HCT116 (cell line): ENCODE data around the gene PARVB. TPM values are rescaled to one million over a fixed set of nuclear protein-coding genes. Genes with fewer than 3 reads are reported as not detected.

Experiments used
- ATAC-seq: fragments of 200-7000 bp; cut with Tn5 transposase; 2 replicates; pipeline ENCODE4 v1.9.1; 2020; ENCODE audit warnings: mild to moderate bottlenecking, moderate library complexity
- BruUV-seq: library from RNA; stranded (reverse); fragments of 400-500 nt; replicated peaks from 2 replicates; lab custom pipeline; 2021; lab: Mats Ljungman, UMichigan
- CTCF ChIA-PET: fragments of 300-600 bp; sonication (Branson Sonifier 250); formaldehyde crosslinking; loops from one replicate; lab custom pipeline; 2021; ENCODE audit warnings: antibody characterized with exemption; lab: Charles Lee
- POLR2A ChIA-PET: fragments of 300-600, 350-600 bp; sonication (Branson Sonifier 250); formaldehyde crosslinking; loops from one replicate; lab custom pipeline; 2021; ENCODE audit warnings: antibody characterized with exemption; lab: Charles Lee
- RAD21 ChIA-PET, 2 experiments: fragments of 300-600 bp; sonication (Branson Sonifier 250); formaldehyde crosslinking; loops; one replicate each; lab custom pipeline; 2023; ENCODE audit warnings: low total read pairs in 2 of 2; ENCODE audit not compliant: uncharacterized antibody in 2 of 2, unreplicated experiment in 2 of 2, low non-redundant PET in 1 of 2; lab: Charles Lee
- DNase-seq: peaks from one replicate; pipeline ENCODE4 v3.0.0-alpha.2; 2010; ENCODE audit warnings: low read depth, low spot score
- H2AFZ ChIP-seq: fragments of 200-600 bp; shearing (Covaris generic), sonication (generic); 2 replicates; pipeline ENCODE4 v1.6.1; 2017; ENCODE audit warnings: low read depth, mixed run types, mixed read lengths, antibody characterized with exemption, low read length; ENCODE audit not compliant: poor library complexity, severe bottlenecking
- H3K27ac ChIP-seq: 2 replicates; pipeline ENCODE4 v1.5.1; 2012; ENCODE audit warnings: low read depth, low read length
- H3K27me3 ChIP-seq: fragments of 200-600 bp; sonication (generic); 2 replicates; pipeline ENCODE4 v1.6.1; 2016; ENCODE audit warnings: mixed run types, low read length, mixed read lengths; ENCODE audit not compliant: insufficient read depth
- H3K36me3 ChIP-seq, 2 experiments: fragments of 200-500 bp in 1 of 2; fragments of 200-600 bp in 1 of 2; sonication (Bioruptor generic) in 1 of 2; sonication (generic) in 1 of 2; 2 replicates each; pipeline versions ENCODE4 v1.5.1 to v1.6.1; 2014 to 2016; ENCODE audit warnings: low read length in 2 of 2, inconsistent platforms in 1 of 2, mixed read lengths in 1 of 2, mixed run types in 1 of 2; ENCODE audit not compliant: insufficient read depth in 2 of 2, control insufficient read depth in 1 of 2
- H3K4me1 ChIP-seq, 2 experiments: fragments of 200-600 bp in 1 of 2; sonication (generic) in 1 of 2; 2 replicates each; pipeline versions ENCODE4 v1.5.1 to v1.6.1; 2012 to 2017; ENCODE audit warnings: low read length in 2 of 2, inconsistent platforms in 1 of 2, mild to moderate bottlenecking in 1 of 2, mixed read lengths in 1 of 2, mixed run types in 1 of 2, moderate library complexity in 1 of 2; ENCODE audit not compliant: insufficient read depth in 2 of 2, control insufficient read depth in 1 of 2
- H3K4me2 ChIP-seq: fragments of 200-600 bp; sonication (generic); 2 replicates; pipeline ENCODE4 v1.6.1; 2017; ENCODE audit warnings: mixed run types, low read length, mixed read lengths
- H3K4me3 ChIP-seq, 2 experiments: fragments of 200-600 bp in 1 of 2; sonication (generic) in 1 of 2; replicated peaks in 1 of 2; 2 replicates each; pipeline ENCODE4 v1.5.1; 2011 to 2016; ENCODE audit warnings: low read length in 2 of 2, control low read depth in 1 of 2, low read depth in 1 of 2, mild to moderate bottlenecking in 1 of 2, mixed read lengths in 1 of 2, mixed run types in 1 of 2
- H3K79me2 ChIP-seq: fragments of 200-600 bp; sonication (generic); 2 replicates; pipeline ENCODE4 v1.6.1; 2017; ENCODE audit warnings: mild to moderate bottlenecking, mixed run types, low read length, moderate library complexity, mixed read lengths; ENCODE audit not compliant: insufficient read depth
- H3K9ac ChIP-seq: fragments of 200-600 bp; sonication (generic); 2 replicates; pipeline ENCODE4 v1.6.1; 2016; ENCODE audit warnings: low read length, mixed read lengths
- H3K9me2 ChIP-seq: fragments of 200-600 bp; sonication (generic), shearing (Covaris generic); 2 replicates; pipeline ENCODE4 v1.6.1; 2017; ENCODE audit warnings: mixed run types, mild to moderate bottlenecking, moderate library complexity; ENCODE audit not compliant: insufficient read depth
- H3K9me3 ChIP-seq, 2 experiments: fragments of 200-500 bp in 1 of 2; fragments of 200-600 bp in 1 of 2; sonication (Bioruptor generic) in 1 of 2; sonication (generic) in 1 of 2; 2 replicates each; pipeline ENCODE4 v1.6.1; 2014 to 2017; ENCODE audit warnings: low read length in 2 of 2, mixed read lengths in 2 of 2, inconsistent platforms in 1 of 2, low read depth in 1 of 2, mild to moderate bottlenecking in 1 of 2, mixed run types in 1 of 2, moderate library complexity in 1 of 2; ENCODE audit not compliant: control insufficient read depth in 1 of 2, insufficient read depth in 1 of 2
- H4K20me1 ChIP-seq: fragments of 200-600 bp; sonication (generic), shearing (Covaris generic); 2 replicates; pipeline ENCODE4 v1.6.1; 2017; ENCODE audit warnings: mixed run types, mild to moderate bottlenecking, moderate library complexity; ENCODE audit not compliant: insufficient read depth
- CBX3 ChIP-seq: IDR thresholded peaks from 2 replicates; pipeline ENCODE4 v1.6.1; 2012; ENCODE audit warnings: low read depth
- CEBPB ChIP-seq: IDR thresholded peaks from 2 replicates; pipeline ENCODE4 v1.6.1; 2012; ENCODE audit warnings: low read depth
- ELF1 ChIP-seq: IDR thresholded peaks from 2 replicates; pipeline ENCODE4 v1.6.1; 2012; ENCODE audit warnings: low read depth, borderline replicate concordance
- EZH2 ChIP-seq: fragments of 200-600 bp; sonication (generic); IDR thresholded peaks from 2 replicates; pipeline ENCODE4 v1.6.1; 2017; ENCODE audit warnings: antibody characterized with exemption, mixed run types
- FOSL1 ChIP-seq: IDR thresholded peaks from 2 replicates; pipeline ENCODE4 v1.6.1; 2012; ENCODE audit warnings: low read depth
- JUND ChIP-seq: IDR thresholded peaks from 2 replicates; pipeline ENCODE4 v1.6.1; 2012
- POLR2A ChIP-seq: IDR thresholded peaks from 2 replicates; pipeline ENCODE4 v1.7.0; 2011; ENCODE audit warnings: borderline replicate concordance; ENCODE audit not compliant: insufficient read depth, insufficient read length; ENCODE audit errors: extremely low read depth
- SIN3A ChIP-seq: IDR thresholded peaks from 2 replicates; pipeline ENCODE4 v1.6.1; 2012; ENCODE audit warnings: low read depth
- SP1 ChIP-seq: IDR thresholded peaks from 2 replicates; pipeline ENCODE4 v1.6.1; 2012; ENCODE audit warnings: low read depth
- TCF7L2 ChIP-seq: IDR thresholded peaks from 2 replicates; pipeline ENCODE4 v1.7.0; 2011; ENCODE audit warnings: borderline replicate concordance, inconsistent platforms; ENCODE audit not compliant: insufficient read depth, insufficient read length; ENCODE audit errors: extremely low read depth
- ZNF274 ChIP-seq: fragments of 200-500 bp; sonication (Bioruptor generic); IDR thresholded peaks from 2 replicates; pipeline ENCODE4 v1.6.1; 2014; ENCODE audit warnings: mild to moderate bottlenecking, low read depth, low read length, inconsistent platforms
- intact Hi-C: fragments of 100-400 bp; cut with micrococcal nuclease; formaldehyde crosslinking; loops from 2 replicates; pipeline ENCODE4 v1.10.0; 2022
- total RNA-seq: library from RNA; stranded (reverse); gene quantifications from one replicate; pipeline ENCODE4 v1.2.1, GENCODE V29; 2021; ENCODE audit not compliant: unreplicated experiment
- TF ChIP-seq, protein P1 (sequence below): IDR thresholded peaks from 2 replicates; pipeline ENCODE4 v1.6.1; 2012; ENCODE audit warnings: low read depth
- TF ChIP-seq, protein P2 (sequence below): IDR thresholded peaks from 2 replicates; pipeline ENCODE4 v1.6.1; 2012
- TF ChIP-seq, protein P3 (sequence below), 3 experiments: fragments of 200-600 bp in 1 of 3; sonication (generic) in 1 of 3; IDR thresholded peaks in 2 of 3; conservative IDR thresholded peaks in 1 of 3; 2 replicates each; pipeline ENCODE4 v1.5.1; 2012 to 2017; ENCODE audit warnings: low read depth in 2 of 3, low read length in 2 of 3, antibody characterized with exemption in 1 of 3, borderline replicate concordance in 1 of 3, control low read depth in 1 of 3, mild to moderate bottlenecking in 1 of 3, mixed read lengths in 1 of 3, mixed run types in 1 of 3, moderate library complexity in 1 of 3; ENCODE audit not compliant: insufficient read depth in 1 of 3
- TF ChIP-seq, protein P4 (sequence below): IDR thresholded peaks from 2 replicates; pipeline ENCODE4 v1.6.1; 2012

PARVB gene
- total RNA-seq, 1 experiment from 2014 or later: 21.4 TPM

DNA sequence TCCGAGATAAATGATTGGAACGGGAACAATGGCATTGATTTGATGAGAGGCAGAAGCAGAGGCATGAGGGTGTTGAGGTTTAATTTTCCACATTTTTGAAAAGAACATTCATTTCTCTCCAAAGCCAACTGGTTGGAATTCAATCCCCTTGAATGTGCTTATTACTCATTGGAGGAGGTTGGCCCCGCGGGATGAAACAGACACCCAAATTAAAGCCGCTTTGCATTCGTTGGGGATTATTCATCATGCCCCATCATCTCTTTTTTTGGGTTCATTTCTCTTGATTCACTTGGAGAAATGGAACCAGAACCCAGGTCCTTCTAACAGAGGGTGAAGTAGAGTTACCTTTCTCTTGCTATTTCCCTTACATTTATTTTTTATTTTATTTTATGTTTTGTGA lies 109.1 kb downstream of the PARVB start:
- RAD21 ChIA-PET: no interaction called here
- BruUV-seq: no TSS peak

DNA sequence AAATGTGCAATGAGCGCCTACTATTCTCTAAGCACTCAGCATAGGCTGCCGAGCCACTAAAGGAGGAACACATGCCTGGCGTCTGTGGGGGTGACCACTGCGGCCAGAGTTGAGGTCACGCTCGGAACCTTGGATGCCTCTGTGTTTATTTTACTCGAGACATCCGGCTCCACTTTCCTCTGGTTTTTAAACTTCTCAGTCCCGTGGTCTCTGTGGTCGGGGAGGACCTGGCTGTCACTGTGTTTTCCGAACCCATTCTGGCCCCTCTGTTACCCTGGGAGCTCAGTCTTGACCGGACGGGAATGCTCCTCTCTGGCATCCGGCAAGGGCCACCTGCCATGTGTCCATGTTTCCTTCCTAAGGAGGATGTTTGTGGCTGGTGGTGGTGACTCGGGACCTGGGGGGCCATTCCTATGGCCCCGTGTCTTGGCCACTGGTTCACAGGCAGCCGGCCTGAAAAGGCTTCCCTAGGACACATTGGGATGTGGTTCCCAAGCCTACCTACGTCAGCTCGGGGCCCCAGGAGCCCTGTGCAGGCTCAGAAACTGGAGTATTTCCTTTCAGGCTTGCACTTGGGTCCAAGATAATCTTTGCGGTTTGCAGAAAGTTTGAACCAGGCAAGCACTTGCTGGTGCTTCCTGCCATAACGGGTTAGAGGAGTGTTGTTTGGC lies 109.9 kb downstream of the PARVB start:
- intact Hi-C loops: no loop called here
- CTCF ChIA-PET: no interaction called here
- no TSS peak for BruUV-seq
- H3K9me2 ChIP-seq: no peaks in the 10 kb centered on the region
- H2AFZ ChIP-seq: no peak overlapping the region
- RAD21 ChIA-PET: no interaction called here
- no peaks in the 10 kb centered on the region for H3K27me3 ChIP-seq
- no peak overlapping the region for H3K9ac ChIP-seq
- POLR2A ChIA-PET: no interaction called here
- no peaks in the 10 kb centered on the region for H3K9me3 ChIP-seq
- H3K36me3 ChIP-seq: no peaks in the 10 kb centered on the region
- ATAC-seq (no peak), DNase-seq (no peak)
- peaks cover 0 to 12% of the 10 kb centered on the region in 2 experiments; a peak in 2 of 4 replicates for H3K4me1 ChIP-seq
- H3K4me3 ChIP-seq: no peak overlapping the region
- no peaks in the 10 kb centered on the region for H4K20me1 ChIP-seq
- no peaks in the 10 kb centered on the region for H3K79me2 ChIP-seq
- H3K27ac ChIP-seq: no peak overlapping the region
- no peak overlapping the region for H3K4me2 ChIP-seq
- TF ChIP-seq POLR2A: no peak
- TF ChIP-seq SP1: no peak
- TF ChIP-seq JUND: no peak
- TF ChIP-seq, protein P1, sequence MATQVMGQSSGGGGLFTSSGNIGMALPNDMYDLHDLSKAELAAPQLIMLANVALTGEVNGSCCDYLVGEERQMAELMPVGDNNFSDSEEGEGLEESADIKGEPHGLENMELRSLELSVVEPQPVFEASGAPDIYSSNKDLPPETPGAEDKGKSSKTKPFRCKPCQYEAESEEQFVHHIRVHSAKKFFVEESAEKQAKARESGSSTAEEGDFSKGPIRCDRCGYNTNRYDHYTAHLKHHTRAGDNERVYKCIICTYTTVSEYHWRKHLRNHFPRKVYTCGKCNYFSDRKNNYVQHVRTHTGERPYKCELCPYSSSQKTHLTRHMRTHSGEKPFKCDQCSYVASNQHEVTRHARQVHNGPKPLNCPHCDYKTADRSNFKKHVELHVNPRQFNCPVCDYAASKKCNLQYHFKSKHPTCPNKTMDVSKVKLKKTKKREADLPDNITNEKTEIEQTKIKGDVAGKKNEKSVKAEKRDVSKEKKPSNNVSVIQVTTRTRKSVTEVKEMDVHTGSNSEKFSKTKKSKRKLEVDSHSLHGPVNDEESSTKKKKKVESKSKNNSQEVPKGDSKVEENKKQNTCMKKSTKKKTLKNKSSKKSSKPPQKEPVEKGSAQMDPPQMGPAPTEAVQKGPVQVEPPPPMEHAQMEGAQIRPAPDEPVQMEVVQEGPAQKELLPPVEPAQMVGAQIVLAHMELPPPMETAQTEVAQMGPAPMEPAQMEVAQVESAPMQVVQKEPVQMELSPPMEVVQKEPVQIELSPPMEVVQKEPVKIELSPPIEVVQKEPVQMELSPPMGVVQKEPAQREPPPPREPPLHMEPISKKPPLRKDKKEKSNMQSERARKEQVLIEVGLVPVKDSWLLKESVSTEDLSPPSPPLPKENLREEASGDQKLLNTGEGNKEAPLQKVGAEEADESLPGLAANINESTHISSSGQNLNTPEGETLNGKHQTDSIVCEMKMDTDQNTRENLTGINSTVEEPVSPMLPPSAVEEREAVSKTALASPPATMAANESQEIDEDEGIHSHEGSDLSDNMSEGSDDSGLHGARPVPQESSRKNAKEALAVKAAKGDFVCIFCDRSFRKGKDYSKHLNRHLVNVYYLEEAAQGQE: no peak
- TF ChIP-seq, protein P2, sequence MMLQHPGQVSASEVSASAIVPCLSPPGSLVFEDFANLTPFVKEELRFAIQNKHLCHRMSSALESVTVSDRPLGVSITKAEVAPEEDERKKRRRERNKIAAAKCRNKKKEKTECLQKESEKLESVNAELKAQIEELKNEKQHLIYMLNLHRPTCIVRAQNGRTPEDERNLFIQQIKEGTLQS: no peak
- TF ChIP-seq TCF7L2: no peak
- TF ChIP-seq SIN3A: no peak
- no peak for TF ChIP-seq CEBPB
- no peak for TF ChIP-seq CBX3
- TF ChIP-seq ELF1: no peak
- no peak for TF ChIP-seq FOSL1
- TF ChIP-seq, protein P3, sequence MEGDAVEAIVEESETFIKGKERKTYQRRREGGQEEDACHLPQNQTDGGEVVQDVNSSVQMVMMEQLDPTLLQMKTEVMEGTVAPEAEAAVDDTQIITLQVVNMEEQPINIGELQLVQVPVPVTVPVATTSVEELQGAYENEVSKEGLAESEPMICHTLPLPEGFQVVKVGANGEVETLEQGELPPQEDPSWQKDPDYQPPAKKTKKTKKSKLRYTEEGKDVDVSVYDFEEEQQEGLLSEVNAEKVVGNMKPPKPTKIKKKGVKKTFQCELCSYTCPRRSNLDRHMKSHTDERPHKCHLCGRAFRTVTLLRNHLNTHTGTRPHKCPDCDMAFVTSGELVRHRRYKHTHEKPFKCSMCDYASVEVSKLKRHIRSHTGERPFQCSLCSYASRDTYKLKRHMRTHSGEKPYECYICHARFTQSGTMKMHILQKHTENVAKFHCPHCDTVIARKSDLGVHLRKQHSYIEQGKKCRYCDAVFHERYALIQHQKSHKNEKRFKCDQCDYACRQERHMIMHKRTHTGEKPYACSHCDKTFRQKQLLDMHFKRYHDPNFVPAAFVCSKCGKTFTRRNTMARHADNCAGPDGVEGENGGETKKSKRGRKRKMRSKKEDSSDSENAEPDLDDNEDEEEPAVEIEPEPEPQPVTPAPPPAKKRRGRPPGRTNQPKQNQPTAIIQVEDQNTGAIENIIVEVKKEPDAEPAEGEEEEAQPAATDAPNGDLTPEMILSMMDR (IDR thresholded peaks at IDR 0.05 in 2 of 3, conservative IDR thresholded peaks at IDR 0.05 in 1 of 3; ENCODE audit: borderline replicate concordance in 1 of 3, insufficient read depth in 1 of 3, low read depth in 2 of 3, low read length in 2 of 3): no peak

More for the DNA sequence above, 109.1 kb downstream of the PARVB start:
- H3K9ac ChIP-seq: no peak overlapping the region
- no peak for ATAC-seq
- no peaks in the 10 kb centered on the region for H4K20me1 ChIP-seq
- TF ChIP-seq POLR2A (no peak), CBX3 (no peak), SIN3A (no peak), ELF1 (no peak), ZNF274 (no peak), EZH2 (no peak)
- TF ChIP-seq, protein P4, sequence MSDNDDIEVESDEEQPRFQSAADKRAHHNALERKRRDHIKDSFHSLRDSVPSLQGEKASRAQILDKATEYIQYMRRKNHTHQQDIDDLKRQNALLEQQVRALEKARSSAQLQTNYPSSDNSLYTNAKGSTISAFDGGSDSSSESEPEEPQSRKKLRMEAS: no peak
- no peaks in the 10 kb centered on the region for H3K9me3 ChIP-seq
- no peak overlapping the region for H3K27ac ChIP-seq
- POLR2A ChIA-PET: no interaction called here
- DNase-seq: no peak
- intact Hi-C loops: no loop called here
- H3K27me3 ChIP-seq: no peaks in the 10 kb centered on the region
- no peak overlapping the region for H3K4me2 ChIP-seq
- no peaks in the 10 kb centered on the region for H3K79me2 ChIP-seq
- H2AFZ ChIP-seq: no peak overlapping the region
- CTCF ChIA-PET: no interaction called here
- peaks cover 0 to 12% of the 10 kb centered on the region in 2 experiments; a peak in 2 of 4 replicates for H3K4me1 ChIP-seq
- no peak overlapping the region for H3K4me3 ChIP-seq
- H3K36me3 ChIP-seq: no peaks in the 10 kb centered on the region
- no peaks in the 10 kb centered on the region for H3K9me2 ChIP-seq
